Activated naive CD4-positive, alpha-beta T cell treated with anti-CD3 and anti-CD28 coated beads, Interleukin-2, amount 10 ng/mL, durations not matched to agents 7 days and 5 days (primary cell): Measurements from ENCODE around the gene PTBP1.

Experiments
- CTCF ChIA-PET: fragments of 350-600 bp; sonication (Branson Sonifier 250); formaldehyde crosslinking; loops from one replicate; lab custom pipeline; 2021; ENCODE audit warnings: antibody characterized with exemption; lab: Charles Lee
- DNase-seq: peaks from one replicate; pipeline ENCODE4 v3.0.0-alpha.2; 2020
- H3K27ac Mint-ChIP-seq: one replicate; pipeline ENCODE4 v1.8.0; 2021; ENCODE audit warnings: mild to moderate bottlenecking, moderate library complexity, mixed read lengths
- H3K27me3 Mint-ChIP-seq: one replicate; pipeline ENCODE4 v1.8.0; 2021; ENCODE audit warnings: mild to moderate bottlenecking, mixed read lengths
- H3K36me3 Mint-ChIP-seq: one replicate; pipeline ENCODE4 v1.8.0; 2021; ENCODE audit warnings: mixed read lengths
- H3K4me1 Mint-ChIP-seq: one replicate; pipeline ENCODE4 v1.8.0; 2021; ENCODE audit warnings: mixed read lengths
- H3K4me3 Mint-ChIP-seq: one replicate; pipeline ENCODE4 v1.8.0; 2021; ENCODE audit warnings: mild to moderate bottlenecking, moderate library complexity, mixed read lengths
- H3K9me3 Mint-ChIP-seq: one replicate; pipeline ENCODE4 v1.8.0; 2021; ENCODE audit warnings: mixed read lengths

The PTBP1 gene

DNA sequence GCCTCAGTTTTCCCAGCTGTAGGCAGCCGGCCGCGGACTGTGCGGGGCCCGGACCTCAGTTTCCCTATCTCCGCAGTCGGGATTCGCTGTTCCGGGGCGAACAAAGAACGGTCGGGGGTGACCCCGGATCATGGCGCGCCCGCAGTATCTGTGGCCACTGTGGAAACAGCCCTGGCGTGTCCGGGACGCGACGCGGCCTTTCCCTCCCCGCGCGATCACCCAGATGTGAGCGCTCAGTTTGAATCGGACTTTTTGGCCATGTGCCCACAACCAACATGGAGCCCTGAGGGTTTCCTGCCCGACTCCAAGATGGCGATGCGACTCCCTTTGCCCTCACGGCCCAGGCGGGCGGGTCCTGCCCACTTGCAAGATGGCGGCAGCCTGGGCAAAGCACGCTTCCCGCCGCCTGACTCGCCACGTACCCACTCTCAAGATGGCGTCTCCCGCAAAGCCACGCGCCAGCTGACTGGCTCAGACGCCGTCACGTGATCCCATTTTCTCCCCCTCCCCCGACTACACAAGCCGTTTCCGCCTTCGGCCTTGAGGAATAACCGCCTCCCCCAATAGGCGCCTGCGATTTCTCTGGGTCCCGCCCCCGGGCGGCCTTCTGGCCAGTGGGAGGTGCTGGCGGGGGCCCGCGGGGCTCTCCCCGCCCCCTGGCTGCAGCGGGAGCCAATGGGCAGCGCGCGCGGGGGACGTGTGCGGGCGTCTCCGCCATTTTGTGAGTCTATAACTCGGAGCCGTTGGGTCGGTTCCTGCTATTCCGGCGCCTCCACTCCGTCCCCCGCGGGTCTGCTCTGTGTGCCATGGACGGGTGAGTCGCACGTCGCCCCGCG is at the start of gene PTBP1:
Gene PTBP1, plus strand, starts transcription at position 761 of the 836 bp plus-strand sequence. Its CDS starts 46 bp downstream, at position 807.
- CTCF ChIA-PET: no interaction called here
- Mint-ChIP-seq H3K4me3 (peak within 1 kb of the TSS; percentile 92), H3K9me3 (no peaks in the 10 kb centered on the region), H3K36me3 (peaks cover 26% of the 10 kb centered on the region), H3K27ac (peak within 1 kb of the TSS; percentile 90), H3K4me1 (peaks cover 31% of the 10 kb centered on the region), H3K27me3 (peaks cover 8% of the 10 kb centered on the region)
- peak; percentile 100 for DNase-seq

DNA sequence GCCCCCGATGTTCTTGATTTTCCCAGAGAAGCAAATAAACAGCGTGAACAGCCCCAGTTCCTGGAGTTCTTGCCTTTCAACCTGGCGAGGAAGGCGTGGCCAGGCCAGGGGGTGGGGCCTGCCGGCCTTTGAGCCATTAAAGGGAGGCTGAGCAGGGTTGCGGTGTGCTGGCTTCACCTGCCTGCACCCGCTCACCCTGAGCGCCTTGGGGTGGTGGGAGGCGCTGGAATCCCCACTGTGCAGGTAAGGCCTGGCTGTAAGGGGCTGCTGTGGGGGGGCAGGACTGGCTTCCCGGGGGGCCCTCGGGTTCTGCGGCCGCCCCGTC is 49.0 kb upstream of the PTBP1 start:
- H3K9me3 Mint-ChIP-seq: peaks cover 17% of the 10 kb centered on the region
- no peak for DNase-seq
- no peak overlapping the region for H3K4me3 Mint-ChIP-seq
- CTCF ChIA-PET: no interaction called here
- H3K4me1 Mint-ChIP-seq: no peaks in the 10 kb centered on the region
- no peak overlapping the region for H3K27ac Mint-ChIP-seq
- H3K27me3 Mint-ChIP-seq: peaks cover 7% of the 10 kb centered on the region
- H3K36me3 Mint-ChIP-seq: no peaks in the 10 kb centered on the region

DNA sequence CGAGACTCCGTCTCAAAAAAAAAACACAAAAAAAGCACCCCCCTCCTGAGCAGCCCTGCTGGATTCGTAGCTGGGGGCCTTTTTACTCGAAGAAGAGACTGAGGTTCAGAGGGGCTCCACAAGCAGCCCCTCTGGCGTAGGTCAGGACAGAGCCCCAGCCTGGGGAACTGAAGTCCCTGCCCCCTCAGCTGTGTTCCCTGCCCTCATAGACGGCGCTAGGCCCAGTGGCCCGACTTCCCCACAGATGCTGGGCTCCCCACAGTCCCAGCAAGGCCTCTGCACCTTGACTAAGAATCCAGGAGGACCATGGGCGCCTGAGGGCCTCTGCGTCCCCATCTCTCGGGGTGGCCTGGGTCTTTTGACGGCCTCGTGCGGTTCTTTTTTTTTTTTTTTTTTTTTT is 47.4 kb upstream of the PTBP1 start:
- peaks cover 11% of the 10 kb centered on the region for H3K27me3 Mint-ChIP-seq
- H3K27ac Mint-ChIP-seq: no peak overlapping the region
- CTCF ChIA-PET: no interaction called here
- H3K36me3 Mint-ChIP-seq: no peaks in the 10 kb centered on the region
- no peaks in the 10 kb centered on the region for H3K4me1 Mint-ChIP-seq
- peaks cover 11% of the 10 kb centered on the region for H3K9me3 Mint-ChIP-seq
- DNase-seq: no peak
- H3K4me3 Mint-ChIP-seq: no peak overlapping the region

DNA sequence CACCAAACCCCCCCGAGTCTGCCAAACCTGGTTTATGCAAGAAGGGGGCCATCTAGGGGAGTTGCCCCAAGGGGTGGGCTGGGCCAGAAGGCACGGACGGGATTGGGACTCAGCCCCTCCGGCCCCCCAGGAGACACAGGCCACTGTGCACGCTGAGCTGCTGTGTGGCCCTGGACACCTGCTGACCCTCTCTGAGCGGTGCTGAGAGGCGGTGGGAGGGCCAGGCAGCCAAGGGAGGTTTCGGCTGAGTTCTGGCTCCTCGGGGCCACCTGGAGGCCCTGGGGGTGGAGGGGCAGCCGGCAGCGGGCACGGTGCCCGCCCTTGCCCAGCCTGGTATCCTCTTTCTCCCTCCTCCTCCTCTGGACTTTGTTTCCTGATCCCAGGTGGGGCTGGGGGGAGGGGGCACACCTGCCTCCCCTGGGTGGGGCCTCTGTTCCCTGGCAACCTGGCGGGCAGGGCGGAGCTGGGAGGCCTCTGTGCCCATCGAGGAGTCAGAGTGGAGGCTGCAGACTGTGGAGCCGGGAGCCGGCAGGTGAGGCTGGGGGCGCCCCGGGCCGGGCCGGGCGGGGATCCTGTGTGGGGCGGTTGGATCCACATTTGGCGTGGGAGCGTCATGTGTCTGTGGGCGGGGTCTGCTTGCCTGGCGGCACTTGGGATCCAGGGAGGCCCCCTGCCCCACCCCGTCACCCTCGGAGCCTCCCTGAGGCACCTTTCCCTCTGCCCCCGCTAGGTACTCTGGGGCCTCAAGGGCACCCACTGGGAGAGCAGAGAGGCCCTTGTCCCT is 46.4 kb upstream of the PTBP1 start, which contains the start of gene MISP:
Gene MISP, plus strand, starts transcription at position 473 of the 784 bp plus-strand sequence. CDS start 5,835 bp downstream, outside the sequence.
- CTCF ChIA-PET: no interaction called here
- peaks cover 11% of the 10 kb centered on the region for H3K27me3 Mint-ChIP-seq
- H3K4me3 Mint-ChIP-seq: no peak within 1 kb of the TSS
- H3K4me1 Mint-ChIP-seq: no peaks in the 10 kb centered on the region
- H3K9me3 Mint-ChIP-seq: peaks cover 9% of the 10 kb centered on the region
- H3K27ac Mint-ChIP-seq: no peak within 1 kb of the TSS
- no peaks in the 10 kb centered on the region for H3K36me3 Mint-ChIP-seq
- DNase-seq: no peak

DNA sequence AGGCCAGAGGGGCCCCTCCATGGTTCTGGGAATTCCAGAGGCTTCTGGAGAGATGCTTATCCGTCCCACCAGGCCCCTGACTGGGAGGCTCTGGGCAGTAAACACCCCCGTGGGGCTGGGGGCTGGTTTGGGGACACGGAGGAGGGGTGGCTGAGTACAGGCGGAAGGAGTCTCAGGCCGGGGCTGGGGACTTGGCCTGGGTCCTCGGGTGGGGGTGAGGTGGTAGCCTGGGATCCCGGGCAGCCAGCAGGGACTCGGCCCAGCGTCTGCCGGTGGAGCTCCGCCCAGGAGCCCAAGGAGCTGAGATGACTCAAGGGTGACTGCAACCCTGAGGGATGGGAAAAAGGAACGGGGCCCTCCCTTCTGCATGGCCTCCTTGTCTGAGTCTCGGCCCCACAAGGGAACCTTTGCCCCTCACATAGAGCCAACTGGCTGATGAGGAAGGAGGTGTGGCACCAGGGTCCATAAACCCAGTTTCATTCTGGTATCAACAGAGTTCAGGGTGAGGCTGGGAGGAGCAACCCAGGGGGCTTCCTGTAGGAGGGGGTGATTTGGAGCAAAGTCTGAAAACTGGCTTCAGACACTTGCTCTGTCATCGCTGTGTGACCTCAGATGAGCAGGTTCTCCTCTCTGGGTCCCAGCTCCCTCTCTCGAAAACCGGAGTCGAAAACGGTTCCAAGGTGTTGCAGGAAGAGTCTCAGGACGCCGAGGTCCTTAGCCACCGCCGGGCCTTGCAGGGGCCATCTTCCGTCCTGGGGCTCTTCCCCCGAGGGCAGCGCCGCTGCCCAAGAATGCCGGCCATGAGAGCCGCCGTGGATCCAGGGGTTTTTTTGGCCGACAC is 45.5 kb upstream of the PTBP1 start:
- Mint-ChIP-seq H3K4me1 (no peaks in the 10 kb centered on the region), H3K27ac (no peak overlapping the region), H3K9me3 (peaks cover 5% of the 10 kb centered on the region), H3K4me3 (no peak overlapping the region), H3K36me3 (no peaks in the 10 kb centered on the region), H3K27me3 (peaks cover 11% of the 10 kb centered on the region)
- CTCF ChIA-PET: interaction anchor here (2.5 kb wide), 1 partner anchor 11 kb away, joined by 7 read pairs; no protein-coding TSS in a partner anchor
- no peak for DNase-seq

DNA sequence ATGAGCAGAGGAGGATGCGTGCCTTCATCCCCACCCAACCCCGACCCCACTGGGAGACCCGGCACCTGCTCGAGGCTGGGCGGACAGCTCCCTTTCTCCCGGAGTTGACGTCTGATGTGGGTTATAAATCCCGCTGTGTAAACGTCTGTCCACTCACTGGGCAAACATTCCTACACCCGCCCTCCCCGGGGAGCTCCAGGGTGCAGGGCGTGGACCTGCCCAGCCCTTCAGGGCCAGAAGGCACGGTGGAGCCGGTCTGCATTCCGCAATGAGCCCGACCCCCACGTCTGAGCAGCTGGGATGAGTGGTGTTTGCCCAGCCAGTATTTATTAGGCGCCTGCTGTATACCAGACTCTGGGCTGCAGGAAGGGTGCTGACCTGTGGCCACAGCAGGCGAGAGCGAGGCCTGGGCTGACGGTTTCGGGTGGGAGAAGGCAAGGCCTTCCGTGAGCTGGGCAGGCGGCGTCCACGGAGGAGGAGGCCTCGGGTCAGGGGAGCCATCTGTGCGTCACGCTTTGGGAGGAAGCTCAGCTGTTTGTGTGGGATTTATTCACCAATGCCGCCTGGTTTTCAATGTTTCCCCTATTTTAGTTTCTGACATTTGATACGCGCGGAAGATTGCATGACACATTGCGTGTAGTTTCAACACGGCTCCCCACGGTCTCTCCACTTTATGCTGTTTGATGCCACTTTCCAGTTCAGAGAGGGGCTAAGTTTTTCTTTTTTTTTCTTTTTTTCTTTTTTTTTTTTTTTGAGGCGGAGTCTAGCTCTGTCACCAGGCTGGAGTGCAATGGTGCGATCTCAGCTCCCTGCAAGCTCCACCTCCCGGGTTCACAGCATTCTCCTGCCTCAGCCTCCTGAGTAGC is 44.4 kb upstream of the PTBP1 start:
- Mint-ChIP-seq H3K4me1 (no peaks in the 10 kb centered on the region), H3K9me3 (peaks cover 6% of the 10 kb centered on the region), H3K36me3 (no peaks in the 10 kb centered on the region), H3K27me3 (peaks cover 11% of the 10 kb centered on the region), H3K27ac (no peak overlapping the region), H3K4me3 (no peak overlapping the region)
- CTCF ChIA-PET: interaction anchor here (2.5 kb wide), 1 partner anchor 12 kb away, joined by 7 read pairs; no protein-coding TSS in a partner anchor
- no peak for DNase-seq

DNA sequence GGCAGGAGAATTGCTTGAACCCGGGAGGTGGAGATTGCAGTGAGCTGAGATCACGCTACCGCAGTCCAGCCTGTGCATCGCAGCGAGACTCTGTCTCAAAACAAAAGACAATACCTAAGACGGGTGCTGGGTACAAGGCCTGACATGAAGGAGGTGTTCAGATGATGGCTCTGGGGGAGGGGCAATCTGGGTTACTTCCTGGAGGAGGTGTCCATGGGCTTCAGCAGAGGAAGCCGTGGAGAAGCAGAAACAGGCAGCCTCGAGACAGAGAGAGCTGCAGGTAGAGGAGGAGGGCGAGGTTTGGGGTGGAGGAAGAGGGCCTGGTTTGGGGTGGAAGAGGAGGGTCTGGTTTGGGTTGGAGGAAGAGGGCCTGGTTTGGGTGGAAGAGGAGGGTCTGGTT is 42.7 kb upstream of the PTBP1 start:
- Mint-ChIP-seq H3K27me3 (peaks cover 11% of the 10 kb centered on the region), H3K27ac (no peak overlapping the region), H3K9me3 (peaks cover 11% of the 10 kb centered on the region), H3K36me3 (peaks cover 1% of the 10 kb centered on the region), H3K4me3 (no peak overlapping the region), H3K4me1 (no peaks in the 10 kb centered on the region)
- CTCF ChIA-PET: no interaction called here
- no peak for DNase-seq

DNA sequence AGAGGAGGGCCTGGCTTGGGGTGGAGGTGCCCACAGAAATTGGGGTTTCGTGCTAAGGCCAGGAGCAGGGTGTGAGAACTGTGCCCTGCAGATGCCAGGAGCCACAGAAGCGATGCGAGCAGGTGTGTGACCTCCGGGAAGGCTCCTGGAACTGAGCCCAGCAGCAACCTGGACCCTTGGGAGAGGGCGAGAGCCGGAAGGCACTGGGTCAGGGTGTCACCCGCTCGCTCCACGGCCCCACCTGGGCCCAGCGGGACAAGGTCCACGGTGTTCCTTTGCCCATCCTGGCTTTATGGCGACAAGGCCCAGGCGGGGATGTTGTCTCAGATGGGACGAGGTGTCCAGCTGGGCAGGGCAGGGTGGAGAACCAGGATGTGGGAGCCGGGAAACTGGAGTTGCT is 42.2 kb upstream of the PTBP1 start:
- CTCF ChIA-PET: no interaction called here
- no peak for DNase-seq
- Mint-ChIP-seq H3K9me3 (peaks cover 15% of the 10 kb centered on the region), H3K36me3 (peaks cover 1% of the 10 kb centered on the region), H3K4me1 (no peaks in the 10 kb centered on the region), H3K27me3 (peaks cover 15% of the 10 kb centered on the region), H3K27ac (no peak overlapping the region), H3K4me3 (no peak overlapping the region)

DNA sequence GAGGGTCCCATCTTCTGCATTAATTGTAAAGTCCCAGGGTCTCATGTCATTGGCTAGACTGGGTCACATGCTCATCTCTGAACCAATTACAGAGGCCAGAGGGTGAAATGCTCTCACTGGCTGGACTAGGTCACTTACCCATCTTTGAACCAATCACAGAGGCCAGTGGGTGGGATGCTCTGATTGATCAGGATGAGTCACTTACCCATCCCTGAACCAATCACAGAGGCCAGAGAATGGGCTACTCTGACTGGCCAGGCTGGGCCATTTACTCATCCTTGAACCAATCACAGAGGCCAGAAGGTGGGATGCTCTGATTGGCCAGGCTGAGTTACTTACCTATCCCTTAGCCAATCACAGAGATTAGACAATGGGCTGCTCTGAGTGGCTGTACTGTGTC is 41.0 kb upstream of the PTBP1 start:
- Mint-ChIP-seq H3K36me3 (peaks cover 1% of the 10 kb centered on the region), H3K27ac (no peak overlapping the region), H3K27me3 (peaks cover 15% of the 10 kb centered on the region), H3K4me3 (no peak overlapping the region), H3K4me1 (no peaks in the 10 kb centered on the region), H3K9me3 (peaks cover 15% of the 10 kb centered on the region)
- peak; percentile 31 for DNase-seq
- CTCF ChIA-PET: interaction anchor here (0.6 kb wide), 1 partner anchor 107 kb away, joined by 3 read pairs; no protein-coding TSS in a partner anchor

DNA sequence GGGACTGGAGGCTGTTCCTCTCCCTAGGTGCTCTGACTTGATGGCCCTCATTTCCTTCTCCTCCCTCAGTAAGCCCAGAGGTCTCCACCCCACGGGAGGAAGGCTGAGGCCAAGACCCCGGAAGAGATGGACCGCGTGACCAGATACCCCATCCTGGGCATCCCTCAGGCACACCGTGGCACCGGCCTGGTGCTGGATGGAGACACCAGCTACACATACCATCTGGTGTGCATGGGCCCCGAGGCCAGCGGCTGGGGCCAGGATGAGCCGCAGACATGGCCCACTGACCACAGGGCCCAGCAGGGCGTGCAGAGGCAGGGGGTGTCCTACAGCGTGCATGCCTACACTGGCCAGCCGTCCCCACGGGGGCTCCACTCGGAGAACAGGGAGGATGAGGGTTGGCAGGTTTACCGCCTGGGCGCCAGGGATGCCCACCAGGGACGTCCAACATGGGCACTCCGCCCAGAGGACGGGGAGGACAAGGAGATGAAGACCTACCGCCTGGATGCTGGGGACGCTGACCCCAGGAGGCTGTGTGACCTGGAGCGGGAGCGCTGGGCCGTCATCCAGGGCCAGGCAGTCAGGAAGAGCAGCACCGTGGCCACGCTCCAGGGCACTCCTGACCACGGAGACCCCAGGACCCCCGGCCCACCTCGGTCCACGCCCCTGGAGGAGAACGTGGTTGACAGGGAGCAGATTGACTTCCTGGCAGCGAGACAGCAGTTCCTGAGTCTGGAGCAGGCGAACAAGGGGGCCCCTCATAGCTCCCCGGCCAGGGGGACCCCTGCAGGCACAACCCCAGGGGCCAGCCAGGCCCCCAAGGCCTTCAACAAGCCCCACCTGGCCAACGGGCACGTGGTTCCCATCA is 40.2 kb upstream of the PTBP1 start:
- Mint-ChIP-seq H3K4me3 (no peak overlapping the region), H3K4me1 (no peaks in the 10 kb centered on the region), H3K36me3 (peaks cover 1% of the 10 kb centered on the region), H3K9me3 (peaks cover 17% of the 10 kb centered on the region), H3K27ac (no peak overlapping the region), H3K27me3 (peaks cover 11% of the 10 kb centered on the region)
- CTCF ChIA-PET: no interaction called here
- no peak for DNase-seq

DNA sequence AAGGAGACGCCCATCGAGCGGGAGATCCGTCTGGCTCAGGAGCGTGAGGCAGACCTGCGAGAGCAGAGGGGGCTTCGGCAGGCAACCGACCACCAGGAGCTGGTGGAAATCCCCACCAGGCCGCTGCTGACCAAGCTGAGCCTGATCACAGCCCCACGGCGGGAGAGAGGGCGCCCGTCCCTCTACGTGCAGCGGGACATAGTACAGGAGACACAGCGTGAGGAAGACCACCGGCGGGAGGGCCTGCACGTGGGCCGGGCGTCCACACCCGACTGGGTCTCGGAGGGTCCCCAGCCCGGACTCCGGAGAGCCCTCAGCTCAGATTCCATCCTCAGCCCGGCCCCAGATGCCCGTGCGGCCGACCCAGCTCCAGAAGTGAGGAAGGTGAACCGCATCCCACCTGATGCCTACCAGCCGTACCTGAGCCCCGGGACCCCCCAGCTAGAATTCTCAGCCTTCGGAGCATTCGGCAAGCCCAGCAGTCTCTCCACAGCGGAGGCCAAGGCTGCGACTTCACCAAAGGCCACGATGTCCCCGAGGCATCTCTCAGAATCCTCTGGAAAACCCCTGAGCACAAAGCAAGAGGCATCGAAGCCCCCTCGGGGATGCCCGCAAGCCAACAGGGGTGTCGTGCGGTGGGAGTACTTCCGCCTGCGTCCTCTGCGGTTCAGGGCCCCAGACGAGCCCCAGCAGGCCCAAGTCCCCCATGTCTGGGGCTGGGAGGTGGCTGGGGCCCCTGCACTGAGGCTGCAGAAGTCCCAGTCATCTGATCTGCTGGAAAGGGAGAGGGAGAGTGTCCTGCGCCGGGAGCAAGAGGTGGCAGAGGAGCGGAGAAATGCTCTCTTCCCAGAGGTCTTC is 39.2 kb upstream of the PTBP1 start:
- no peaks in the 10 kb centered on the region for H3K4me1 Mint-ChIP-seq
- peaks cover 8% of the 10 kb centered on the region for H3K27me3 Mint-ChIP-seq
- H3K4me3 Mint-ChIP-seq: no peak overlapping the region
- H3K27ac Mint-ChIP-seq: no peak overlapping the region
- H3K9me3 Mint-ChIP-seq: peaks cover 17% of the 10 kb centered on the region
- DNase-seq: no peak
- CTCF ChIA-PET: interaction anchor here (0.7 kb wide), 1 partner anchor 24 kb away, joined by 3 read pairs; no protein-coding TSS in a partner anchor
- peaks cover 1% of the 10 kb centered on the region for H3K36me3 Mint-ChIP-seq

DNA sequence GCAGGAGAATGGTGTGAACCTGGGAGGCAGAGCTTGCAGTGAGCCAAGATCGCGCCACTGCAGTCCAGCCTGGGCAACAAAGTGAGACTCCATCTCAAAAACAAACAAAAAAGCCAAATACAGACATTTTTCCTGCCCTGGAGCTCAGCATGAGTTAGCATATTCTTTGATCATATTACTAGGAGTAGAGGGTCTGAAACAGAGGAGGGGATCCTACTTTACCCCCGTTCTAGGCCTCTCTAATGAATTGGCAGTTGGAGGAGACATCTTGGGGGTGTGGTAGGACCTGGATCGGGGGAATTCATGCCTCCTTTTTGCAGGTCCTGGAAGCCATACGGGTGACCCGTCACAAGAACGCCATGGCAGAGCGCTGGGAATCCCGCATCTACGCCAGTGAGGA is 34.1 kb upstream of the PTBP1 start:
- H3K27me3 Mint-ChIP-seq: peaks cover 3% of the 10 kb centered on the region
- CTCF ChIA-PET: no interaction called here
- no peaks in the 10 kb centered on the region for H3K4me1 Mint-ChIP-seq
- H3K4me3 Mint-ChIP-seq: no peak overlapping the region
- peaks cover 13% of the 10 kb centered on the region for H3K9me3 Mint-ChIP-seq
- DNase-seq: no peak
- H3K27ac Mint-ChIP-seq: no peak overlapping the region
- H3K36me3 Mint-ChIP-seq: peaks cover 1% of the 10 kb centered on the region
